Esophagus squamous epithelium (tissue), 5 donors: ENCODE measurements around the gene STAG3. TPM values are rescaled to one million over a fixed set of nuclear protein-coding genes. Genes with fewer than 3 reads are reported as not detected.
"Not testable (repeated sequence)": the region's sequence is repeated elsewhere in the genome, so short reads cannot be mapped to it uniquely, and the experiment has no call there.

Source experiments
- DNase-seq: peaks from one replicate; lab custom pipeline; 2025; lab: John Stamatoyannopoulos, UW
- H3K27ac ChIP-seq, 4 donors: fragments of 200-600 bp; sonication (generic); one replicate each; pipeline ENCODE4 v1.5.1; 2016 to 2019; ENCODE audit warnings: mild to moderate bottlenecking in 1 of 4
- H3K27me3 ChIP-seq, 4 donors: fragments of 200-600 bp; sonication (generic); 1 replicate in 3 of 4; 2 replicates in 1 of 4; pipeline versions ENCODE4 v1.5.1 to v1.6.0; 2017 to 2021; ENCODE audit warnings: antibody characterized with exemption in 1 of 4
- H3K36me3 ChIP-seq, 3 donors: fragments of 200-600 bp; sonication (generic); one replicate each; pipeline ENCODE4 v1.5.1; 2016 to 2019
- H3K4me1 ChIP-seq, 3 donors: fragments of 200-600 bp; sonication (generic); one replicate each; pipeline ENCODE4 v1.5.1; 2017 to 2019
- H3K4me3 ChIP-seq, 4 donors: fragments of 200-600 bp; sonication (generic); 1 replicate in 3 of 4; 2 replicates in 1 of 4; pipeline ENCODE4 v1.5.1; 2016 to 2019; ENCODE audit warnings: mild to moderate bottlenecking in 2 of 4, moderate library complexity in 1 of 4
- H3K9me3 ChIP-seq, 3 donors: fragments of 200-600 bp; sonication (generic); one replicate each; pipeline ENCODE4 v1.5.1; 2016 to 2019
- POLR2A ChIP-seq, 4 donors: fragments of 450-650 bp; IDR thresholded peaks; one replicate each; pipeline ENCODE4 v1.6.1; 2017; ENCODE audit warnings: antibody characterized with exemption in 4 of 4, mild to moderate bottlenecking in 4 of 4, moderate library complexity in 3 of 4
- WGBS, 2 donors: methylation state at CpG; one replicate each; pipeline ENCODE4 v1.1.5; 2018; 5-methylcytosine and 5-hydroxymethylcytosine counted together
- intact Hi-C: fragments of 100-400 bp; cut with DNase I; formaldehyde crosslinking; loops from one replicate; pipeline ENCODE4 v1.15.0; 2022
- total RNA-seq, 4 donors: library from RNA; depleted of rRNA; stranded (reverse); fragments of >200 nt; gene quantifications; one replicate each; pipeline ENCODE4 v1.1.0, GENCODE V29; 2016
- TF ChIP-seq, protein P1 (sequence below), 6 experiments: fragments of 450-650 bp in 4 of 6; fragments of 200-600 bp in 2 of 6; sonication (generic) in 2 of 6; IDR thresholded peaks; one replicate each; pipeline ENCODE4 v1.5.1; 2016 to 2019; ENCODE audit warnings: antibody characterized with exemption in 6 of 6, mild to moderate bottlenecking in 4 of 6, moderate library complexity in 4 of 6
- donor health status: DM: yes; HTN: yes; CAD: no.

Gene STAG3
- total RNA-seq, 4 donors from 2014 or later, result 0.40 to 0.95 TPM; not detected in 2

DNA sequence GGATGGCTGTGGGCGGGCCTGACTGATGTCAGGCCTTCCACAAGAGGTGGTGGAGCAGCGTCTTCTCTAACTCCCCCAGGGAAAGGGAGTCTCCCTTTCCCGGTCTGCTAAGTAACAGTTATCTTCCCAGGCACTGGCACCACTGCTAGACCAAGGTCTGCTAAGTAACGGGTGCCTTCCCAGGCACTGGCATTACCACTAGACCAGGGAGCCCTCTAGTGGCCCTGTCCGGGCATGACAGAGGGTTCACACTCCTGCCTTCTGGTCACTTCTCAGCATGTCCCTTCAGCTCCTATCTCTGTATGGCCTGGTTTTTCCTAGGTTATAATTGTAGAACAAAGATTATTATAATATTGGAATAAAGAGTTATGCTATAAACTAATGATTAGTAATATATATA lies 40.2 kb downstream of the STAG3 start:
- not testable (repeated sequence) for H3K27ac ChIP-seq, DNase-seq, H3K27me3 ChIP-seq, H3K9me3 ChIP-seq, H3K4me3 ChIP-seq
- TF ChIP-seq, protein P1, sequence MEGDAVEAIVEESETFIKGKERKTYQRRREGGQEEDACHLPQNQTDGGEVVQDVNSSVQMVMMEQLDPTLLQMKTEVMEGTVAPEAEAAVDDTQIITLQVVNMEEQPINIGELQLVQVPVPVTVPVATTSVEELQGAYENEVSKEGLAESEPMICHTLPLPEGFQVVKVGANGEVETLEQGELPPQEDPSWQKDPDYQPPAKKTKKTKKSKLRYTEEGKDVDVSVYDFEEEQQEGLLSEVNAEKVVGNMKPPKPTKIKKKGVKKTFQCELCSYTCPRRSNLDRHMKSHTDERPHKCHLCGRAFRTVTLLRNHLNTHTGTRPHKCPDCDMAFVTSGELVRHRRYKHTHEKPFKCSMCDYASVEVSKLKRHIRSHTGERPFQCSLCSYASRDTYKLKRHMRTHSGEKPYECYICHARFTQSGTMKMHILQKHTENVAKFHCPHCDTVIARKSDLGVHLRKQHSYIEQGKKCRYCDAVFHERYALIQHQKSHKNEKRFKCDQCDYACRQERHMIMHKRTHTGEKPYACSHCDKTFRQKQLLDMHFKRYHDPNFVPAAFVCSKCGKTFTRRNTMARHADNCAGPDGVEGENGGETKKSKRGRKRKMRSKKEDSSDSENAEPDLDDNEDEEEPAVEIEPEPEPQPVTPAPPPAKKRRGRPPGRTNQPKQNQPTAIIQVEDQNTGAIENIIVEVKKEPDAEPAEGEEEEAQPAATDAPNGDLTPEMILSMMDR (IDR thresholded peaks at IDR 0.05), result peak; percentile 25 to 51 (median 36)
- Histone ChIP-seq H3K36me3 (peaks cover 0 to 23% (median 0%) of the 10 kb centered on the region in 3 donors), H3K4me1 (peaks cover 0 to 10% (median 0%) of the 10 kb centered on the region in 3 donors)
- intact Hi-C loops, result loop anchor here (2.0 kb wide), 1 partner anchor 85 kb away; no protein-coding TSS in a partner anchor
- 0% methylated on average over 1 of the region's 5 CpGs; no CpG with 5 or more reads in 1 of the 2 donors for WGBS, 2 donors

DNA sequence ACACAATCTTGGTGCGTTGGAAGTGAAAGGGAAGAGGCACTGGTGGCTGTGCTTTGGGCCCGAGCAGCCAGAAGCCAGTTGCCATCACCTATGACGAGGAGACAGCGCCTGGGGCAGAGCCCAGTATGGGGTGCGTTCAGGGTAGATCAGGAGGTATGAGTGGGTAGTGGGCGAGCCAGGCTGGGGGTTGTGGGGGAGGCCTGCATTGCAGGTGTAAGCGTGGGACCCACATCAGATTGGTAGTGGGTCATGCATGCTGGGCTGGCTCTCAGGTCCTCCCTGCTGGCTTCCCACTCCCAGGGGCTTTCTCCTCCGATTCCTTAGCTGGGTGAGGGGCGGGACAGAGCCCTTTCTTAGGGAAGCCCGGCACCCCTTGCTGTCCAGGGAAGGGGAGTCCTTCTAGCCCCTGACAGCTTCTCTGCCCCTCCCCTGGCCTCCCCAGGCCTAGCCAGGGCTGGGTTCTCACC lies 41.6 kb downstream of the STAG3 start:
- peak overlapping the region in 3 of 4 donors; percentile 6 to 79 (median 73) for H3K27ac ChIP-seq
- no peak for TF ChIP-seq POLR2A (IDR thresholded peaks at IDR 0.05)
- TF ChIP-seq, protein P1 (IDR thresholded peaks at IDR 0.05), result no peak

DNA sequence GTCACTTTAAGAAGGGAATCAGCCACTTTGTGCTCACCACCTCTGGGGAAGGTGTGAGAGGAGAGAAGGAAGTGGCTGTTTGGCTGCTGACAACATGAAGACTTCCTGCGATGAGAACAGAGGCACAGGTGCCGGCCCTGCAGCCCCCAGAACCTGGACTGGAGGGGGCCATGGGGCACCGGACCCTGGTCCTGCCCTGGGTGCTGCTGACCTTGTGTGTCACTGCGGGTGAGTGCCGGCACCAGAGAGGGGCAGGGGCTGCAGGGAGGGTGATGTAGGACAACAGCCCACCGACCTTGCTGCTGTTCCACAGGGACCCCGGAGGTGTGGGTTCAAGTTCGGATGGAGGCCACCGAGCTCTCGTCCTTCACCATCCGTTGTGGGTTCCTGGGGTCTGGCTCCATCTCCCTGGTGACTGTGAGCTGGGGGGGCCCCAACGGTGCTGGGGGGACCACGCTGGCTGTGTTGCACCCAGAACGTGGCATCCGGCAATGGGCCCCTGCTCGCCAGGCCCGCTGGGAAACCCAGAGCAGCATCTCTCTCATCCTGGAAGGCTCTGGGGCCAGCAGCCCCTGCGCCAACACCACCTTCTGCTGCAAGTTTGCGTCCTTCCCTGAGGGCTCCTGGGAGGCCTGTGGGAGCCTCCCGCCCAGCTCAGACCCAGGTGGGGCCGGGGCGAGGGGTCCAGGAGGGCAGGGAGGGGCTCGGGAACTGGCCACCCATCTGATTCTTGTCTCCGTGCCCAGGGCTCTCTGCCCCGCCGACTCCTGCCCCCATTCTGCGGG lies 42.3 kb downstream of the STAG3 start, which contains the start of gene PVRIG:
Gene PVRIG, plus strand, starts transcription at position 149 of the 785 bp plus-strand sequence. Its CDS starts 22 bp downstream, at position 171.
- H3K9me3 ChIP-seq, DNase-seq, H3K27me3 ChIP-seq, intact Hi-C loops, H3K4me1 ChIP-seq: not testable (repeated sequence)
- Histone ChIP-seq H3K4me3 (peak within 1 kb of the TSS in 3 of 4 donors; percentile 16 to 46 (median 35)), H3K36me3 (peaks cover 0 to 38% (median 0%) of the 10 kb centered on the region in 3 donors), H3K27ac (peak within 1 kb of the TSS; percentile 51 to 79 (median 66))
- TF ChIP-seq POLR2A (IDR thresholded peaks at IDR 0.05), result peak in 1 of 4 donors; percentile 46
- whole genome bisulfite sequencing, 2 donors, result 60 to 90% methylated on average over 3 to 7 of the region's 27 CpGs

More for the DNA sequence above, 41.6 kb downstream of the STAG3 start:
- Histone ChIP-seq H3K4me1 (peaks cover 0 to 10% (median 0%) of the 10 kb centered on the region in 3 donors), H3K9me3 (no peaks in the 10 kb centered on the region), H3K36me3 (peaks cover 0 to 31% (median 0%) of the 10 kb centered on the region in 3 donors), H3K27me3 (no peaks in the 10 kb centered on the region), H3K4me3 (peak overlapping the region in 2 of 4 donors; percentile 5 to 18)
- WGBS, 2 donors, result 69 to 71% methylated on average over 4 to 5 of the region's 10 CpGs
- intact Hi-C loops, result no loop called here
- DNase-seq, result no peak

DNA sequence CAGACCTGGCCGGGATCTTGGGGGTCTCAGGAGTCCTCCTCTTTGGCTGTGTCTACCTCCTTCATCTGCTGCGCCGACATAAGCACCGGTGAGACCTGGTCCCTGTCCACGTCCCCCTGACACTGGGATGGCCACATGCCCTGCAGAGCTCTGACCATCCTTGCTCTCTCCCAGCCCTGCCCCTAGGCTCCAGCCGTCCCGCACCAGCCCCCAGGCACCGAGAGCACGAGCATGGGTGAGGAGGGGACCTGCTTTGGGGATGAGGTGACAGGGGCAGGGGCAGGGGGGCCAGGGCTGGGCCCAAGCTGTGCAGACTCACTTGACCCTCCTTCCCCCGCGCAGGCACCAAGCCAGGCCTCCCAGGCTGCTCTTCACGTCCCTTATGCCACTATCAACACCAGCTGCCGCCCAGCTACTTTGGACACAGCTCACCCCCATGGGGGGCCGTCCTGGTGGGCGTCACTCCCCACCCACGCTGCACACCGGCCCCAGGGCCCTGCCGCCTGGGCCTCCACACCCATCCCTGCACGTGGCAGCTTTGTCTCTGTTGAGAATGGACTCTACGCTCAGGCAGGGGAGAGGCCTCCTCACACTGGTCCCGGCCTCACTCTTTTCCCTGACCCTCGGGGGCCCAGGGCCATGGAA lies 43.0 kb downstream of the STAG3 start:
- H3K36me3 ChIP-seq, result peaks cover 0 to 38% (median 0%) of the 10 kb centered on the region in 3 donors
- H3K9me3 ChIP-seq, result no peaks in the 10 kb centered on the region
- no peak for DNase-seq
- H3K4me1 ChIP-seq, result peaks cover 0 to 5% (median 0%) of the 10 kb centered on the region in 3 donors
- H3K4me3 ChIP-seq, result peak overlapping the region in 3 of 4 donors; percentile 16 to 46 (median 35)
- no peaks in the 10 kb centered on the region for H3K27me3 ChIP-seq
- intact Hi-C loops, result no loop called here
- WGBS, 2 donors, result 82 to 85% methylated on average over 2 to 9 of the region's 22 CpGs
- H3K27ac ChIP-seq, result peak overlapping the region; percentile 51 to 79 (median 66)
- TF ChIP-seq, protein P1 (IDR thresholded peaks at IDR 0.05), result no peak
- no peak for TF ChIP-seq POLR2A (IDR thresholded peaks at IDR 0.05)

DNA sequence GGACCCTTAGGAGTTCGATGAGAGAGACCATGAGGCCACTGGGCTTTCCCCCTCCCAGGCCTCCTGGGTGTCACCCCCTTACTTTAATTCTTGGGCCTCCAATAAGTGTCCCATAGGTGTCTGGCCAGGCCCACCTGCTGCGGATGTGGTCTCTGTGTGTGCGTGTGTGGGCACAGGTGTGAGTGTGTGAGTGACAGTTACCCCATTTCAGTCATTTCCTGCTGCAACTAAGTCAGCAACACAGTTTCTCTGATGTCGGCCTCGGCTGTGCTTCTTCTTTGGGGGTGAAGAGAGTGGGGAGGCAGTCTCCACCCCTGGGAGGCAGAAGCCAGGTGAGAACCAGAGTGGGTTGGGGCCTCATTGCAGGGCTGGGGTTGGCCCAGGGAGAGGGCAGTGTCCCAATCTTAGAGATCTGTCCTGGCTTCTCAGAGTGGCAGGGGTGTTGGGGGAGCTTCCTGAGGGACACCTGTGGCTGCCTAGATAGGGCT lies 43.6 kb downstream of the STAG3 start:
- peak overlapping the region; percentile 51 to 79 (median 66) for H3K27ac ChIP-seq
- H3K9me3 ChIP-seq, result no peaks in the 10 kb centered on the region
- DNase-seq, result no peak
- intact Hi-C loops, result no loop called here
- 100% methylated on average over 1 of the region's 5 CpGs for WGBS, 2 donors
- H3K4me3 ChIP-seq, result peak overlapping the region in 2 of 4 donors; percentile 35 to 46
- peaks cover 0 to 42% (median 0%) of the 10 kb centered on the region in 3 donors for H3K36me3 ChIP-seq
- H3K4me1 ChIP-seq, result no peaks in the 10 kb centered on the region
- TF ChIP-seq POLR2A (IDR thresholded peaks at IDR 0.05), result peak in 1 of 4 donors; percentile 50
- TF ChIP-seq, protein P1 (IDR thresholded peaks at IDR 0.05), result no peak
- no peaks in the 10 kb centered on the region for H3K27me3 ChIP-seq
